Vagina (tissue), 2 donors: Measurements from ENCODE around the gene ASH1L. TPM values are rescaled to one million over a fixed set of nuclear protein-coding genes. Genes with fewer than 3 reads are reported as not detected.
"Not testable (repeated sequence)": the region's sequence is repeated elsewhere in the genome, so short reads cannot be mapped to it uniquely, and the experiment has no call there.

Experiments used
- DNase-seq, 2 donors: peaks; one replicate each; pipeline ENCODE4 v3.0.0-alpha.2; 2017; ENCODE audit errors: extremely low spot score in 2 of 2
- H3K27ac ChIP-seq: fragments of 200-600 bp; sonication (generic); one replicate; pipeline ENCODE4 v1.5.1; 2019
- H3K27me3 ChIP-seq: fragments of 200-600 bp; sonication (generic); one replicate; pipeline ENCODE4 v1.5.1; 2019
- H3K36me3 ChIP-seq, 2 donors: fragments of 200-600 bp; sonication (generic); one replicate each; pipeline ENCODE4 v1.5.1; 2017 to 2019
- H3K4me1 ChIP-seq: fragments of 200-600 bp; sonication (generic); one replicate; pipeline ENCODE4 v1.5.1; 2019
- H3K4me3 ChIP-seq, 2 donors: fragments of 200-600 bp; sonication (generic); 1 replicate in 1 of 2; 2 replicates in 1 of 2; pipeline ENCODE4 v1.5.1; 2016 to 2019
- H3K9me3 ChIP-seq: fragments of 200-600 bp; sonication (generic); one replicate; pipeline ENCODE4 v1.5.1; 2019
- CTCF ChIP-seq, 3 experiments: fragments of 450-650 bp in 2 of 3; fragments of 200-600 bp in 1 of 3; sonication (generic) in 1 of 3; IDR thresholded peaks; one replicate each; pipeline ENCODE4 v1.5.1; 2017 to 2019; ENCODE audit warnings: antibody characterized with exemption in 3 of 3, mild to moderate bottlenecking in 2 of 3, moderate library complexity in 2 of 3
- POLR2A ChIP-seq, 2 donors: fragments of 450-650 bp; IDR thresholded peaks; one replicate each; pipeline ENCODE4 v1.6.1; 2017; ENCODE audit warnings: antibody characterized with exemption in 2 of 2, mild to moderate bottlenecking in 2 of 2, moderate library complexity in 2 of 2
- POLR2AphosphoS5 ChIP-seq, 2 donors: sonication (generic); formaldehyde crosslinking; IDR thresholded peaks; one replicate each; pipeline ENCODE4 v1.9.0; 2017; ENCODE audit warnings: antibody characterized with exemption in 2 of 2, mild to moderate bottlenecking in 2 of 2, low read depth in 1 of 2; ENCODE audit not compliant: insufficient read depth in 1 of 2
- intact Hi-C: fragments of 100-400 bp; cut with DNase I; formaldehyde crosslinking; loops from one replicate; pipeline ENCODE4 v1.15.1; 2023
- total RNA-seq: library from RNA; depleted of rRNA; stranded (reverse); fragments of >200 nt; gene quantifications from one replicate; pipeline ENCODE4 v1.2.3, GENCODE V29; 2016

Gene ASH1L
- total RNA-seq, 1 donor from 2014 or later: 74.9 TPM

DNA sequence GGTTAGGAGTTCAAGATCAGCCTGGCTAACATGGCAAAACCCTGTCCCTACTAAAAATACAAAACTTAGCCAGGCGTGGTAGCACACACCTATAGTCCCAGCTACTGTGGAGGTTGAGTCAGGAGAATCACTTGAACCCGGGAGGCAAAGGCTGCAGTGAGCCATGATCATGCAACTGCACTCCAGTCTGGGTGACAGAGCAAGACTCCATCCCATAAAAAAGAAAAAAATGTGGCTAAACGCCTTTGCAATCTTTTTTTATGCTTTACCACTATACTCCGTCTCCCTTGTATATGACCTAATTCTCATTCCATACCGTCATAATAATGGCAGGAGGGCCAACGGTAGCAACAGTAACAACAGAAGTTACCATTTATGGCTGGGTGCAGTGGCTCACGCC, 109.5 kb downstream of the ASH1L start:
- no peak for TF ChIP-seq CTCF (IDR thresholded peaks at IDR 0.05)
- TF ChIP-seq POLR2A (IDR thresholded peaks at IDR 0.05): no peak
- TF ChIP-seq POLR2AphosphoS5 (IDR thresholded peaks at IDR 0.05; ENCODE audit: insufficient read depth in 1 of 2, low read depth in 1 of 2): no peak

DNA sequence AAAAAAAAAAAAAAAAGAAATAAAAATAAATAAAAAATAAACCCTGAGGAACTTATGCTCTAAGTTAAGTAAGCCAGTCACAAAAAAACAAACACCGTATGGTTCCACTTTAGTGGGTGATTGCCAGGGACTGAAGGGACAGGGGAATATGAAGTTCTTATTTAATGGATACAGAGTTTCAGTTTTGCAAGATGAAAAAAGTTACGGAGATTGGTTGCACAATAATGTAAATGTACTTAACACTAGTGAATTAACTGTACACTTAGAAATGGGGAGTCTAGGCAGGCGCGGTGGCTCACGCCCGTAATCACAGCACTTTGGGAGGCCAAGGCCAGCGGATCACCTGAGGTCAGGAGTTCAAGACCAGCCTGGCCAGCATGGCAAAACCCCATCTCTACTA, 111.4 kb downstream of the ASH1L start:
- Histone ChIP-seq H3K4me1 (peaks cover 8% of the 10 kb centered on the region), H3K36me3 (peaks cover 0 to 6% of the 10 kb centered on the region in 2 donors), H3K9me3 (no peaks in the 10 kb centered on the region), H3K27ac (no peak overlapping the region), H3K27me3 (no peaks in the 10 kb centered on the region), H3K4me3 (no peak overlapping the region)
- TF ChIP-seq CTCF (IDR thresholded peaks at IDR 0.05): no peak
- TF ChIP-seq POLR2A (IDR thresholded peaks at IDR 0.05): no peak
- no peak for TF ChIP-seq POLR2AphosphoS5 (IDR thresholded peaks at IDR 0.05; ENCODE audit: insufficient read depth in 1 of 2, low read depth in 1 of 2)
- no peak for DNase-seq
- intact Hi-C loops: no loop called here

More for the DNA sequence above, 109.5 kb downstream of the ASH1L start:
- Histone ChIP-seq H3K27me3 (no peaks in the 10 kb centered on the region), H3K9me3 (no peaks in the 10 kb centered on the region), H3K4me1 (peaks cover 11% of the 10 kb centered on the region), H3K27ac (no peak overlapping the region), H3K36me3 (peaks cover 0 to 6% of the 10 kb centered on the region in 2 donors), H3K4me3 (no peak overlapping the region)
- no peak for DNase-seq
- intact Hi-C loops: no loop called here

GRCh38 chr1:155442431-155442830, 120.2 kb downstream of the ASH1L start:
- H3K36me3 ChIP-seq: peaks cover 0 to 15% of the 10 kb centered on the region in 2 donors
- intact Hi-C loops, H3K4me3 ChIP-seq, H3K4me1 ChIP-seq, H3K9me3 ChIP-seq, DNase-seq, H3K27ac ChIP-seq, H3K27me3 ChIP-seq: not testable (repeated sequence)

DNA sequence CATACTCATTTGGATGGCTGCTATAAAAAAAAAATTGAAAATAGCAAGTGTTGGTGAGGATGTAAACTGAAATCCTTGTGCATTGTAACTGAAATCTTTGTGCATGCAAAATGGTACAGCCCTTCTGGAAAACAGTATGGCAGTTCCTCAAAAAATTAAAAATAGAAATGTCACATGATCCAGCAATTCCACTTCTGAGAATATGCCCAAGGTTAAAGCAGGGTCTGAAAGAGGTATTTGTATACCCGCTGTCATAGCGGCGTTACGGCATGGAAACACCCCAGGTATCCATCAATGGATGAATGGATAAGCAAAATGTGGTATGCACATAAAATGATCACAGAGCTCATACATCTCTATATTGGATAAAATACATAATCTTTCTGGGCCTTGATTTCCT, 125.2 kb downstream of the ASH1L start:
- no peaks in the 10 kb centered on the region for H3K27me3 ChIP-seq
- peaks cover 0 to 41% of the 10 kb centered on the region in 2 donors for H3K36me3 ChIP-seq
- H3K9me3 ChIP-seq: no peaks in the 10 kb centered on the region
- H3K27ac ChIP-seq: no peak overlapping the region
- H3K4me1 ChIP-seq: no peaks in the 10 kb centered on the region
- intact Hi-C loops: no loop called here
- no peak overlapping the region for H3K4me3 ChIP-seq
- TF ChIP-seq CTCF (IDR thresholded peaks at IDR 0.05): no peak
- TF ChIP-seq POLR2AphosphoS5 (IDR thresholded peaks at IDR 0.05; ENCODE audit: insufficient read depth in 1 of 2, low read depth in 1 of 2): no peak
- TF ChIP-seq POLR2A (IDR thresholded peaks at IDR 0.05): no peak
- DNase-seq: no peak

- H3K27ac ChIP-seq, H3K9me3 ChIP-seq, H3K27me3 ChIP-seq, intact Hi-C loops, DNase-seq, H3K4me1 ChIP-seq, H3K4me3 ChIP-seq: not testable (repeated sequence)
- H3K36me3 ChIP-seq: peaks cover 0 to 40% of the 10 kb centered on the region in 2 donors
Measured at GRCh38 chr1:155433831-155434389, 128.7 kb downstream of the ASH1L start.

GRCh38 chr1:155433128-155433830, 129.3 kb downstream of the ASH1L start:
- intact Hi-C loops, DNase-seq, H3K9me3 ChIP-seq, H3K27ac ChIP-seq, H3K4me1 ChIP-seq, H3K27me3 ChIP-seq, H3K4me3 ChIP-seq: not testable (repeated sequence)
- H3K36me3 ChIP-seq: peaks cover 0 to 34% of the 10 kb centered on the region in 2 donors
